K562 (cell line): ENCODE data around the gene ACSF3. TPM values are rescaled to one million over a fixed set of nuclear protein-coding genes. Genes with fewer than 3 reads are reported as not detected.

Experiments
- ELF2 ChIP-seq: fragments of 250-450 bp; sonication (Bioruptor Pico); IDR thresholded peaks from 2 replicates; pipeline ENCODE4 v1.5.0; 2021; ENCODE audit warnings: mild to moderate bottlenecking
- ESRRA ChIP-seq: fragments of 450-650 bp; IDR thresholded peaks from 2 replicates; pipeline ENCODE4 v1.6.1; 2014; ENCODE audit warnings: low read depth, mild to moderate bottlenecking, moderate library complexity, borderline replicate concordance
- FOXA1 ChIP-seq: fragments of 450-650 bp; IDR thresholded peaks from 2 replicates; pipeline ENCODE4 v1.6.1; 2016; ENCODE audit warnings: mild to moderate bottlenecking, borderline replicate concordance
- MLLT1 ChIP-seq, 2 experiments: fragments of 450-650 bp; IDR thresholded peaks; 2 replicates each; pipeline ENCODE4 v1.6.1; 2016
- PATZ1 ChIP-seq: fragments of 250-450 bp; sonication (Bioruptor Pico); IDR thresholded peaks from 2 replicates; pipeline ENCODE4 v1.5.0; 2020; ENCODE audit warnings: mild to moderate bottlenecking, borderline replicate concordance
- SLC30A9 ChIP-seq: fragments of 250-450 bp; sonication (Bioruptor Pico); IDR thresholded peaks from 2 replicates; pipeline ENCODE4 v1.8.0; 2022; ENCODE audit warnings: mild to moderate bottlenecking, moderate library complexity
- SMARCC2 ChIP-seq: fragments of 450-650 bp; IDR thresholded peaks from 2 replicates; pipeline ENCODE4 v1.6.1; 2017; ENCODE audit warnings: antibody characterized with exemption, moderate library complexity, mild to moderate bottlenecking, low read depth
- THRA ChIP-seq: fragments of 450-650 bp; IDR thresholded peaks from 2 replicates; pipeline ENCODE4 v1.6.1; 2017; ENCODE audit warnings: mild to moderate bottlenecking, moderate library complexity
- USF2 ChIP-seq: sonication (generic); formaldehyde crosslinking; IDR thresholded peaks from 2 replicates; pipeline ENCODE4 v1.5.0; 2020; ENCODE audit warnings: missing genetic modification reagents
- ZBTB40 ChIP-seq, 2 experiments: fragments of 450-650 bp in 1 of 2; sonication (generic) in 1 of 2; formaldehyde crosslinking in 1 of 2; IDR thresholded peaks; 2 replicates each; pipeline versions ENCODE4 v1.7.1 to v1.9.0; 2016 to 2022; ENCODE audit warnings: inconsistent platforms in 1 of 2, mild to moderate bottlenecking in 1 of 2, missing genetic modification reagents in 1 of 2
- ZNF668 ChIP-seq: fragments of 250-450 bp; sonication (Bioruptor Pico); IDR thresholded peaks from 2 replicates; pipeline ENCODE4 v1.8.0; 2022; ENCODE audit warnings: mild to moderate bottlenecking, inconsistent platforms
- ZNF778 ChIP-seq: fragments of 450-650 bp; formaldehyde crosslinking; IDR thresholded peaks from 2 replicates; pipeline ENCODE4 v1.4.0; 2020; ENCODE audit warnings: mild to moderate bottlenecking, moderate library complexity
- polyA plus RNA-seq, 8 experiments: library from polyadenylated mRNA; depleted of rRNA in 4 of 8; stranded (reverse) in 5 of 8; unstranded in 3 of 8; fragments of >200 nt; fragmentation: Nextera tagmentation in 2 of 8; fragmentation: Illumina TruSeq in 1 of 8; extraction: Ambion mirVana in 2 of 8; extraction: Trizol in 1 of 8; gene quantifications; 2 replicates each; pipeline versions ENCODE4 v1.2.1 to v1.2.3, GENCODE V29; 2011 to 2014; ENCODE audit warnings: inconsistent platforms in 1 of 8, missing spikeins in 1 of 8
- total RNA-seq, 7 experiments: library from RNA; depleted of rRNA in 6 of 7; stranded (reverse); fragments of >200 nt in 6 of 7; fragmentation: Illumina TruSeq in 2 of 7; extraction: Trizol in 2 of 7; gene quantifications; 2 replicates each; pipeline versions ENCODE4 v1.2.1 to v1.2.3, GENCODE V29; 2011 to 2021; ENCODE audit warnings: low replicate concordance in 1 of 7

Gene ACSF3
- total and polyA plus RNA-seq, 9 of the 15 experiments (the other 6 are each of a cell fraction or from before 2014, with no cell fraction given) = 0.77 to 32.8 (median 14.7) TPM

- TF ChIP-seq ZBTB40 (IDR thresholded peaks at IDR 0.05) (peak; percentile 58), ZBTB40 (CRISPR knock-in tag; IDR thresholded peaks at IDR 0.05) (no peak), SMARCC2 (no peak), ESRRA (peak; percentile 70; the same call in 1 of the 2 replicates), ELF2 (CRISPR knock-in tag) (peak; percentile 97), THRA (no peak), USF2 (CRISPR knock-in tag) (peak; percentile 61), ZNF778 (CRISPR knock-in tag) (no peak), ZNF668 (CRISPR knock-in tag) (no peak), PATZ1 (no peak), FOXA1 (no peak), SLC30A9 (CRISPR knock-in tag) (no peak), MLLT1 (IDR thresholded peaks at IDR 0.05) (peak in 1 of 2 experiments; percentile 69; a peak in 1 of 4 replicates)
These were observed 21.7 kb downstream of the ACSF3 start (continued) for GRCh38 chr16:89115216-89115861.
